Heart right ventricle (tissue), 16 donors: ENCODE measurements around the gene WNT7B. TPM values are rescaled to one million over a fixed set of nuclear protein-coding genes. Genes with fewer than 3 reads are reported as not detected.

Experiments
- ATAC-seq, 8 donors: fragments of 200-7000 bp; cut with Tn5 transposase; one replicate each; pipeline ENCODE4 v1.9.1; 2020; ENCODE audit warnings: mild to moderate bottlenecking in 8 of 8, moderate library complexity in 8 of 8, moderate number of reproducible peaks in 1 of 8
- DNase-seq, 2 donors: peaks; one replicate each; pipeline ENCODE4 v3.0.0-alpha.2; 2020
- H3K27ac ChIP-seq, 10 donors: fragments of 200-600 bp; sonication (generic) in 2 of 10; one replicate each; pipeline versions ENCODE4 v1.5.0 to v1.8.0; 2020 to 2022; ENCODE audit warnings: mild to moderate bottlenecking in 3 of 10
- H3K27me3 ChIP-seq, 7 donors: fragments of 200-600 bp; one replicate each; pipeline ENCODE4 v1.8.0; 2021 to 2022; ENCODE audit warnings: mild to moderate bottlenecking in 2 of 7
- H3K36me3 ChIP-seq, 9 donors: fragments of 200-600 bp; sonication (generic) in 1 of 9; one replicate each; pipeline versions ENCODE4 v1.5.0 to v1.8.0; 2020 to 2022; ENCODE audit warnings: mild to moderate bottlenecking in 2 of 9
- H3K4me1 ChIP-seq, 9 donors: fragments of 200-600 bp; sonication (generic) in 1 of 9; one replicate each; pipeline versions ENCODE4 v1.5.0 to v1.8.0; 2020 to 2022; ENCODE audit warnings: mild to moderate bottlenecking in 4 of 9
- H3K4me3 ChIP-seq, 10 donors: fragments of 200-600 bp; sonication (generic) in 2 of 10; one replicate each; pipeline versions ENCODE4 v1.5.0 to v1.8.0; 2020 to 2022; ENCODE audit warnings: mild to moderate bottlenecking in 7 of 10, moderate library complexity in 2 of 10
- H3K9me3 ChIP-seq, 11 donors: fragments of 200-600 bp in 10 of 11; sonication (generic) in 2 of 11; one replicate each; pipeline versions ENCODE4 v1.5.0 to v1.8.0; 2013 to 2022; ENCODE audit warnings: mild to moderate bottlenecking in 2 of 11, control low read depth in 1 of 11, moderate library complexity in 1 of 11
- CTCF ChIP-seq, 9 donors: fragments of 200-600 bp; sonication (generic) in 2 of 9; IDR thresholded peaks; one replicate each; pipeline versions ENCODE4 v1.5.0 to v1.8.0; 2021 to 2022; ENCODE audit warnings: antibody characterized with exemption in 9 of 9, mild to moderate bottlenecking in 5 of 9, moderate library complexity in 1 of 9
- WGBS, 2 donors: extraction: QIAGEN DNeasy Blood & Tissue Kit; methylation state at CpG; one replicate each; pipeline ENCODE4 v1.1.7; 2013; ENCODE audit warnings: inconsistent platforms in 1 of 2; 5-methylcytosine and 5-hydroxymethylcytosine counted together
- intact Hi-C, 10 donors: fragments of 100-400 bp; cut with DNase I; formaldehyde crosslinking; loops; one replicate each; pipeline versions ENCODE4 v1.11.1 to v1.14.2; 2022
- polyA plus RNA-seq, 2 donors: library from polyadenylated mRNA; stranded (reverse); fragments of 200-250 nt; gene quantifications; one replicate each; pipeline ENCODE4 v1.2.3, GENCODE V29; 2013
- total RNA-seq, 10 donors: library from RNA; stranded (reverse); fragmentation: NEBNext Ultra II Directional in 3 of 10; extraction: Animal tissue kit (Norgen Biotek cat#: 25700) in 3 of 10; gene quantifications; one replicate each; pipeline versions ENCODE4 v1.2.1 to v1.2.4, GENCODE V29; 2021 to 2023
- donor health status: Arrhythmogenic right ventricular cardiomyopathy.
- donor health status: ischemic (EF 13 %, LVEDD 7.1; RV severe dilation, severe dysfunction).
- donor health status: healthy with polysubstance abuse.
- donor health status: DM: no; HTN: yes; CAD: no.
- donor health status: DM: no; HTN: no; CAD: no.
- donor health status: ischemic (EF 25% LVEDD 6.9; RV normal size, moderate dysfunction).
- donor health status: ischemic (EF 25% LVEDD 5.7; RV mildly dilated, moderate dysfunction).
- donor health status: healthy.
- donor health status: DM: yes; HTN: yes; CAD: no.
- donor health status: Ischemic cardiomyopathy.
- donor health status: ischemic (EF 35%, LVEDD 5.7; RV mildly dilated, moderate dysfunction).
- donor health status: nonischemic (EF 11% LVEDD 7.7; RV severe dilation, severe dysfunction).
- donor health status: DM: yes; HTN: yes; CAD: no.
- donor health status: PGD.
- donor health status: ischemic (EF 29% LVEDD 5.4; RV normal size, mild dysfunction).
- donor health status: nonischemic (EF 23%, LVEDD 6.1; RV moderate dilation, normal function).

Gene WNT7B
- total and polyA plus RNA-seq, 12 donors: not detected

GRCh38 chr22:45964926-45965527 is 11.9 kb downstream of the WNT7B start:
- no peak for TF ChIP-seq CTCF (IDR thresholded peaks at IDR 0.05)
- no peak overlapping the region for H3K27ac ChIP-seq
- H3K36me3 ChIP-seq: no peaks in the 10 kb centered on the region
- H3K9me3 ChIP-seq: no peaks in the 10 kb centered on the region
- ATAC-seq (no peak), DNase-seq (no peak)
- H3K4me3 ChIP-seq: no peak overlapping the region
- WGBS, 2 donors: 64 to 67% methylated on average over 12 of the region's 12 CpGs
- H3K4me1 ChIP-seq: no peaks in the 10 kb centered on the region
- peaks cover 8 to 95% (median 77%) of the 10 kb centered on the region in 7 donors for H3K27me3 ChIP-seq
- intact Hi-C loops: no loop called here

GRCh38 chr22:45964372-45964771 is 12.6 kb downstream of the WNT7B start:
- Histone ChIP-seq H3K27me3 (peaks cover 8 to 94% (median 70%) of the 10 kb centered on the region in 7 donors), H3K36me3 (no peaks in the 10 kb centered on the region), H3K27ac (no peak overlapping the region), H3K4me3 (no peak overlapping the region), H3K9me3 (no peaks in the 10 kb centered on the region), H3K4me1 (no peaks in the 10 kb centered on the region)
- intact Hi-C loops: no loop called here
- no peak for DNase-seq
- ATAC-seq: no peak
- TF ChIP-seq CTCF (IDR thresholded peaks at IDR 0.05): no peak
- 85 to 88% methylated on average over 12 of the region's 12 CpGs for WGBS, 2 donors

- H3K36me3 ChIP-seq: no peaks in the 10 kb centered on the region
- ATAC-seq: no peak
- intact Hi-C loops: no loop called here
- H3K4me1 ChIP-seq: no peaks in the 10 kb centered on the region
- WGBS, 2 donors: 80 to 90% methylated on average over 7 of the region's 7 CpGs
- H3K4me3 ChIP-seq: no peak overlapping the region
- TF ChIP-seq CTCF (IDR thresholded peaks at IDR 0.05): no peak
- DNase-seq: no peak
- no peak overlapping the region for H3K27ac ChIP-seq
- H3K9me3 ChIP-seq: no peaks in the 10 kb centered on the region
- H3K27me3 ChIP-seq: peaks cover 8 to 91% (median 65%) of the 10 kb centered on the region in 7 donors
These were observed 13.1 kb downstream of the WNT7B start for GRCh38 chr22:45963821-45964220.

GRCh38 chr22:45962756-45963324 is 14.1 kb downstream of the WNT7B start:
- 71 to 75% methylated on average over 12 of the region's 12 CpGs for WGBS, 2 donors
- no peak overlapping the region for H3K27ac ChIP-seq
- no peak for ATAC-seq
- H3K4me3 ChIP-seq: no peak overlapping the region
- H3K27me3 ChIP-seq: peaks cover 8 to 91% (median 61%) of the 10 kb centered on the region in 7 donors
- no peaks in the 10 kb centered on the region for H3K4me1 ChIP-seq
- no peak for TF ChIP-seq CTCF (IDR thresholded peaks at IDR 0.05)
- intact Hi-C loops: no loop called here
- no peak for DNase-seq
- no peaks in the 10 kb centered on the region for H3K9me3 ChIP-seq
- no peaks in the 10 kb centered on the region for H3K36me3 ChIP-seq
